Right ventricle myocardium inferior (tissue), 1 donor: Measurements from ENCODE around the gene PTPRJ. TPM values are rescaled to one million over a fixed set of nuclear protein-coding genes. Genes with fewer than 3 reads are reported as not detected.

Experiments
- ATAC-seq: fragments of 200-7000 bp; cut with Tn5 transposase; one replicate; pipeline ENCODE4 v1.9.1; 2020; ENCODE audit warnings: mild to moderate bottlenecking, moderate library complexity
- DNase-seq: peaks from one replicate; pipeline ENCODE4 v3.0.0; 2021; ENCODE audit errors: missing footprints
- intact Hi-C: fragments of 100-400 bp; cut with DNase I; formaldehyde crosslinking; loops from one replicate; pipeline ENCODE4 v1.11.0; 2022
- total RNA-seq: library from RNA; stranded (reverse); fragmentation: NEBNext Ultra II Directional; extraction: Animal tissue kit (Norgen Biotek cat#: 25700); gene quantifications from one replicate; pipeline ENCODE4 v1.2.1, GENCODE V29; 2021
- donor health status: DM: no; HTN: yes; CAD: no; lungs with severe emphysema.

Gene PTPRJ
- total RNA-seq, 1 donor from 2014 or later, result 7.2 TPM

- intact Hi-C loops, result no loop called here
- ATAC-seq (no peak), DNase-seq (no peak)
These were observed 98.3 kb downstream of the PTPRJ start for GRCh38 chr11:48078689-48079088.

GRCh38 chr11:48079596-48079995 is 99.2 kb downstream of the PTPRJ start:
- no peak for ATAC-seq
- DNase-seq, result no peak
- intact Hi-C loops, result no loop called here

GRCh38 chr11:48080301-48080861 is 100.0 kb downstream of the PTPRJ start:
- intact Hi-C loops, result loop anchor here (5.0 kb wide), 1 partner anchor 98 kb away; the partner anchor contains the start of gene PTPRJ
- no peak for ATAC-seq
- no peak for DNase-seq

- intact Hi-C loops, result loop anchor here (5.0 kb wide), 1 partner anchor 99 kb away; the partner anchor contains the start of gene PTPRJ
- ATAC-seq (peak; percentile 97), DNase-seq (peak; percentile 81)
These were observed 101.0 kb downstream of the PTPRJ start for GRCh38 chr11:48081151-48082010.

GRCh38 chr11:48082771-48083170 is 102.4 kb downstream of the PTPRJ start:
- DNase-seq (no peak), ATAC-seq (no peak)
- intact Hi-C loops, result loop anchor here (5.0 kb wide), 1 partner anchor 100 kb away; the partner anchor contains the start of gene PTPRJ

GRCh38 chr11:48083421-48083820 is 103.1 kb downstream of the PTPRJ start:
- no peak for ATAC-seq
- intact Hi-C loops, result loop anchor here (5.0 kb wide), 1 partner anchor 101 kb away; the partner anchor contains the start of gene PTPRJ
- no peak for DNase-seq

GRCh38 chr11:48085688-48086087 is 105.3 kb downstream of the PTPRJ start:
- DNase-seq, result no peak
- no peak for ATAC-seq
- intact Hi-C loops, result no loop called here

GRCh38 chr11:48087422-48087821 is 107.1 kb downstream of the PTPRJ start:
- ATAC-seq, result no peak
- intact Hi-C loops, result no loop called here
- DNase-seq, result no peak

GRCh38 chr11:48087974-48088681 is 107.8 kb downstream of the PTPRJ start:
- ATAC-seq (peak; percentile 56), DNase-seq (no peak)
- intact Hi-C loops, result no loop called here

GRCh38 chr11:48088682-48089050 is 108.3 kb downstream of the PTPRJ start:
- intact Hi-C loops, result no loop called here
- ATAC-seq (no peak), DNase-seq (no peak)

- ATAC-seq (no peak), DNase-seq (no peak)
- intact Hi-C loops, result no loop called here
These were observed 109.8 kb downstream of the PTPRJ start for GRCh38 chr11:48090174-48090573.

- ATAC-seq, result no peak
- DNase-seq, result no peak
- intact Hi-C loops, result no loop called here
These were observed 111.2 kb downstream of the PTPRJ start for GRCh38 chr11:48091426-48092102.

- intact Hi-C loops, result no loop called here
- ATAC-seq, result no peak
- no peak for DNase-seq
These were observed 113.0 kb downstream of the PTPRJ start for GRCh38 chr11:48093323-48093722.

- peak; percentile 81 for ATAC-seq
- intact Hi-C loops, result no loop called here
- DNase-seq, result no peak
These were observed 113.7 kb downstream of the PTPRJ start for GRCh38 chr11:48093795-48094642.

- no peak for DNase-seq
- ATAC-seq, result no peak
- intact Hi-C loops, result no loop called here
These were observed 114.4 kb downstream of the PTPRJ start for GRCh38 chr11:48094643-48095339.

GRCh38 chr11:48095779-48096470 is 115.6 kb downstream of the PTPRJ start:
- DNase-seq (no peak), ATAC-seq (no peak)
- intact Hi-C loops, result no loop called here
